Progenitor cell of endocrine pancreas (in vitro differentiated cells): Measurements from ENCODE around the gene C19orf25. TPM values are rescaled to one million over a fixed set of nuclear protein-coding genes. Genes with fewer than 3 reads are reported as not detected.

Experiments
- DNase-seq: peaks from one replicate; pipeline ENCODE4 v3.0.0; 2021; ENCODE audit warnings: low spot score; ENCODE audit not compliant: unreplicated experiment
- H3K27ac Mint-ChIP-seq: 2 replicates; pipeline ENCODE4 v1.8.0; 2021; ENCODE audit warnings: mild to moderate bottlenecking, moderate library complexity, mixed read lengths
- H3K27me3 Mint-ChIP-seq: 2 replicates; pipeline ENCODE4 v1.8.0; 2021; ENCODE audit warnings: mixed read lengths
- H3K36me3 Mint-ChIP-seq: 2 replicates; pipeline ENCODE4 v1.8.0; 2022; ENCODE audit warnings: mixed read lengths; ENCODE audit not compliant: insufficient read depth
- H3K4me1 Mint-ChIP-seq: 2 replicates; pipeline ENCODE4 v1.8.0; 2021; ENCODE audit warnings: low read depth, mixed read lengths
- H3K4me3 Mint-ChIP-seq: 2 replicates; pipeline ENCODE4 v1.8.0; 2021; ENCODE audit warnings: low read depth, mild to moderate bottlenecking, moderate library complexity, mixed read lengths
- H3K9me3 Mint-ChIP-seq: 2 replicates; pipeline ENCODE4 v1.8.0; 2021; ENCODE audit warnings: low read depth, mixed read lengths
- total RNA-seq: library from RNA; stranded (reverse); gene quantifications from 2 replicates; pipeline ENCODE4 v1.2.1, GENCODE V29; 2021
- TF ChIP-seq, protein P1 (sequence below): fragments of 200-600 bp; sonication (generic); IDR thresholded peaks from one replicate; pipeline ENCODE4 v1.5.0; 2021; ENCODE audit warnings: antibody characterized with exemption, mild to moderate bottlenecking; ENCODE audit not compliant: unreplicated experiment

Gene C19orf25
- total RNA-seq, 1 donor from 2014 or later = 31.3 TPM

DNA sequence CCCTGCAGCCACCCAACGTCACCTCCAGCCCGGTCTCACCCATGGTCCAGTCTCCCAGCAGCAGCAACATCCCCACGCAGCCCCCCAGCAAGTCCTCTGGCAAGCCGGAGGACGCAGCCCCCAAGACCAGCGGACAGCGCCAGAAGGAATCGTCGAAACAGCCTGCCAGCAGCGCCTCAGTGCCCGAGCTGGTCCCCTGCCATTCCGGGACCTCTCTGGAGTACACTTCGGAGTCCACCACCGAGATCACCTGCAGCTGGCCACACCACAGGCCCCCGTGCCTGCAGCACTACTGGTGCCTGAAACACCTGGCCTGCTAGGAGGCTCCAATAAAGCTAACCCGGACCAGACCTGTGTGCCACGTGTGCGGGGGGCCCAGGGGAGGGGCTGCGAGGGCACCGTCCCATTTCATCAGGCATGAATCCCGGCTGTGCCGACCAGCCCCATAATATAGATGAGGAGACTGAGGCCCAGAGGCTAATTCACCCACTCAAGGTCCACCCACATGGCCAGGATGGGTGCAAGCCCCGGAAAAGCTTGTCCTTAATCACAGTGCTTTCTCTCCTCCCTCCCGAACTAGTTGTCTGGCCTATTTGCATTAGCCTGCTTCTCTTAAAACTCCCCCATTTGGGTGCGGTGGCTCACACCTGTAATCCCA is 18.7 kb upstream of the C19orf25 start:
- H3K36me3 Mint-ChIP-seq = no peaks in the 10 kb centered on the region
- H3K9me3 Mint-ChIP-seq = no peaks in the 10 kb centered on the region
- no peak overlapping the region for H3K4me3 Mint-ChIP-seq
- H3K27me3 Mint-ChIP-seq = peaks cover 3% of the 10 kb centered on the region
- no peak overlapping the region for H3K27ac Mint-ChIP-seq
- TF ChIP-seq, protein P1, sequence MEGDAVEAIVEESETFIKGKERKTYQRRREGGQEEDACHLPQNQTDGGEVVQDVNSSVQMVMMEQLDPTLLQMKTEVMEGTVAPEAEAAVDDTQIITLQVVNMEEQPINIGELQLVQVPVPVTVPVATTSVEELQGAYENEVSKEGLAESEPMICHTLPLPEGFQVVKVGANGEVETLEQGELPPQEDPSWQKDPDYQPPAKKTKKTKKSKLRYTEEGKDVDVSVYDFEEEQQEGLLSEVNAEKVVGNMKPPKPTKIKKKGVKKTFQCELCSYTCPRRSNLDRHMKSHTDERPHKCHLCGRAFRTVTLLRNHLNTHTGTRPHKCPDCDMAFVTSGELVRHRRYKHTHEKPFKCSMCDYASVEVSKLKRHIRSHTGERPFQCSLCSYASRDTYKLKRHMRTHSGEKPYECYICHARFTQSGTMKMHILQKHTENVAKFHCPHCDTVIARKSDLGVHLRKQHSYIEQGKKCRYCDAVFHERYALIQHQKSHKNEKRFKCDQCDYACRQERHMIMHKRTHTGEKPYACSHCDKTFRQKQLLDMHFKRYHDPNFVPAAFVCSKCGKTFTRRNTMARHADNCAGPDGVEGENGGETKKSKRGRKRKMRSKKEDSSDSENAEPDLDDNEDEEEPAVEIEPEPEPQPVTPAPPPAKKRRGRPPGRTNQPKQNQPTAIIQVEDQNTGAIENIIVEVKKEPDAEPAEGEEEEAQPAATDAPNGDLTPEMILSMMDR = no peak
- no peak for DNase-seq
- H3K4me1 Mint-ChIP-seq = peaks cover 13% of the 10 kb centered on the region

DNA sequence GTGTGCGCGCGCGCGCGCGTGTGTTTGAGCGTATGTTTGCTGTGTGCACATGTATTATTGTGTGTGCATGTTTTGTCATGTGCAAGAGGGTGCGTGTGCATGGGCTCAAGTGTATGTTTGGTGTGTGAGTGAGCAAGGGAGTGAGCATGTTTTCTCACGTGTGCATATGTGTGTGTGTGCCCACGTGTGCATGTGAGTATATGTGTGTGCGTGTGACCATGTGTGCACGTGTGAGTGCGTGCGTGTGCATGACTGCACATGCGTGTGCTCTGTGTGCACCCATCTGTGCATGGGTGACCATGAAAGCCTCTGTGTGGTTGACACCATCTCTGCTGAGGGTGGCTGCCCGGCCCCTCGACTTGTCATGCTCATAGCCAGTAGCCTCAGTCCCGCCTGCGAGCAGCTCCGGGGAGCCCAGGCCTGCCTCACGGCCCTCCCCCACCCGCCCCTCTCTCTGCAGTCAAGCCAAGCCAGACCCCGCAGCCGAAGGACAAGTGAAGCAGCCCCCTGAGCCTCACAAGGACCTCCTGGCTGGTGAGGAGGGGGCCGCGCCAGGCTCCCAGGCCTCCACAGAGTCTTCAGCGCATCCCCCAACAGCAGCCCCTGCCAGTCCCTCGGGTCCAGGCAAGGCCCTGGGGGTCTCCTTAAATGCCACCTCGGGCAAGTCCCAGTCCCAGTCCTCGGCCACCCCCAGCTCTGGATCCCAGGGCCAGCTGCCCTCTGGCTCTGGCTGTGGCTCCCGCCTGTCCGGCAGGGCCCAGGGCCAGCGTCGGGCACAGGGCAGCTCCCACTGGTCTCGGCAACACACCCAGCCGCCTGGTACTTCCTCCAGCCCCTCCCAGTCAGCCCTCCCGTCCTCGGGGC is 17.9 kb upstream of the C19orf25 start:
- Mint-ChIP-seq H3K9me3 (no peaks in the 10 kb centered on the region), H3K4me1 (peaks cover 14% of the 10 kb centered on the region), H3K36me3 (no peaks in the 10 kb centered on the region), H3K27me3 (peaks cover 2% of the 10 kb centered on the region), H3K4me3 (peak overlapping the region; percentile 24), H3K27ac (peak overlapping the region; percentile 57)
- TF ChIP-seq, protein P1 = no peak
- no peak for DNase-seq

DNA sequence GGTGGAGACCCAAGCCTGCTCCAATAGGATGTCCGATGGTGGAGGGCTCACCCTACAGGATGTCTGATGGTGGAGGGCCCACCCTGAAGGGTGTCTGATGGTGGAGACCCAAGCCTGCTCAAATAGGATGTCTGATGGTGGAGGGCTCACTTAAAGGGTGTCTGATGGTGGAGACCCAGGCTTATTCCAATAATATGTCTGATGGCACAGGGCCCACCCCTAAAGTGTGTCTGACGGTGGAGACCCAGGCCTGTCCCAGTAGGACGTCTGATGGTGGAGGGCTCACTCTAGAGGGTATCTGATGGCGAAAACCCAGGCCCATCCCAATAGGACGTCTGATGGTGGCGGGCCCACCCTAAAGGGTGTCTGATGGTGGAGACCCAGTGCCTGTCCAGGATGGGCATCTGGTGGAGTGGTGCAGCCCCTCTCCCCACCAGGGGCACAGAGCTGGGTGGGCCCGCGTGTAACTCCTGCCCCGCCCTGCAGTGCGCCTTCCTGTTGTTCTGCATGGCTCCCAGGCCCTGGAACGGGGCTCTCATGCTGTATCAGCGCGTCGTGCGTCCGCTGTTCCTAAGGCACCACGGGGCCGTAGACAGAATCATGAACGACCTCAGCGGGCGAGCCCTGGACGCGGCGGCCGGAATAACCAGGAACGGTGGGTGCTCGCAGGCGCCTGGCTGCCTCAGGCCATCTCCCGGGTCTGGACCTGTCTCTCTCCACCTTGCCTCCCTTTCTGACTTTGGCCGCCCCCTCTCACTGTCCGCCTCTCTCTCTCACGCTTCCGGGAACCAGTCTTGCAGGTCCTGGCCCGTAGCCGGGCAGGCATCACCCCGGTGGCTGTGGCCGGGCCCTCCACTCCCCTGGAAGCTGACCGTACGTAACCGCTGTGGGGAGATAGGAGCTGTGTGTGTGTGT is 17.0 kb upstream of the C19orf25 start:
- peaks cover 14% of the 10 kb centered on the region for H3K4me1 Mint-ChIP-seq
- no peak for DNase-seq
- H3K4me3 Mint-ChIP-seq = peak overlapping the region; percentile 24
- peak overlapping the region; percentile 57 for H3K27ac Mint-ChIP-seq
- H3K9me3 Mint-ChIP-seq = no peaks in the 10 kb centered on the region
- TF ChIP-seq, protein P1 = no peak
- peaks cover 7% of the 10 kb centered on the region for H3K27me3 Mint-ChIP-seq
- H3K36me3 Mint-ChIP-seq = no peaks in the 10 kb centered on the region

DNA sequence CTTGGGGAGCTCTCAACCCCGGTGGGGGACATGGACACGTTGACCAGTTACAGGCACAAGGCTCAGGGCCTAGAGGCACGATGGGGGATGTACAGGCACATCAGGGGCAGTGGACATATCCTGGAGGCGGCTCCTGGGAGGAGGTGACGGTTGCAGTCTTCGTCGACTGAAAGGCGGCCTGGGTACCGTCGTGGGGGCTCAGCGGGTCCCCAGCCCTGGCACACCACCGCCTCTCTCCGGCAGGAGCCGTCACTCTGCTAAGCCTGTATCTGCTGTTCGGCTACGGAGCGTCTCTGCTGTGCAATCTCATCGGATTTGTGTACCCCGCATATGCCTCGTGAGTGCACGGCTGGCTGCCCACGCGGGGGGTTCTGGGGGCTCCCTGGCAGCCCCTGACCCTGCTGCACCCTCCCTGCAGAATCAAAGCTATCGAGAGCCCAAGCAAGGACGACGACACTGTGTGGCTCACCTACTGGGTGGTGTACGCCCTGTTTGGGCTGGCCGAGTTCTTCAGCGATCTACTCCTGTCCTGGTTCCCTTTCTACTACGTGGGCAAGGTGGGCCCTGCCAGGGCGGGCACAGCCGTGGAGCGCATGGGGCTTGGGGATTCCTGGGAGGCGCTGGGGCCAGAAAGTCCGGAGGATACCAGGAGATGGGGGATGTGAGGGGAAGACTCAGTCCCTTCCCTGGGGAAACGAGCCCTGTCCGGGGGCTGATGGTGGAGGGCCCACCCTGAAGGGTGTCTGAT is 16.2 kb upstream of the C19orf25 start:
- no peaks in the 10 kb centered on the region for H3K9me3 Mint-ChIP-seq
- H3K27ac Mint-ChIP-seq = no peak overlapping the region
- no peak for DNase-seq
- no peak overlapping the region for H3K4me3 Mint-ChIP-seq
- TF ChIP-seq, protein P1 = no peak
- no peaks in the 10 kb centered on the region for H3K36me3 Mint-ChIP-seq
- H3K4me1 Mint-ChIP-seq = peaks cover 15% of the 10 kb centered on the region
- peaks cover 7% of the 10 kb centered on the region for H3K27me3 Mint-ChIP-seq
